ENCODE measurements around the gene COL25A1.

GRCh38 chr4:109134921-109135320 is 167.5 kb downstream of the COL25A1 start:
- no peak for TF ChIP-seq CTCF (IDR thresholded peaks at IDR 0.05)
- no peak for TF ChIP-seq POLR2A (IDR thresholded peaks at IDR 0.05)
